ENCODE measurements around the gene IQCK. TPM values are rescaled to one million over a fixed set of nuclear protein-coding genes. Genes with fewer than 3 reads are reported as not detected.

The IQCK gene
- total and polyA plus RNA-seq, 8 donors = 3.5 to 100.0 (median 13.6) TPM

DNA sequence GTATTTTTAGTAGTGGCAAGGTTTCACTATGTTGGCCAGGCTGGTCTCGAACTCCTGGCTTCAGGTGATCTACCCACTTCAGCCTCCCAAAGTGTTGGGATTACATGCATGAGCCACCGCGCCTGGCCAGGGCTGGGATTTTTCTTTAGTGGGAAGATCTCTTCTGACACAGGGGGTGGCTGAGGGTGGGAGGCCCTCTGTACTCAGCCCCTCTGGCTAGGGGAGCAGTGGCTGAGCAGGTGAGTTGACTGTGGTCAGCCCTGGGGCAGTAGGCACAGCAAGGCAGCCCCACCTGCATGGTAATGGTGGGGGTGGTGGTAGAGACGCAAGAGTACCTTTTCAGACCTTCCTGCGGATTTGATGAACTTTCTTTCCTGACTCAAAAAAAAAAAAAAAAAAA is 178.9 kb downstream of the IQCK start:
- intact Hi-C loops (cut with DNase I; ENCODE audit: low total_unique reads) = no loop called here

DNA sequence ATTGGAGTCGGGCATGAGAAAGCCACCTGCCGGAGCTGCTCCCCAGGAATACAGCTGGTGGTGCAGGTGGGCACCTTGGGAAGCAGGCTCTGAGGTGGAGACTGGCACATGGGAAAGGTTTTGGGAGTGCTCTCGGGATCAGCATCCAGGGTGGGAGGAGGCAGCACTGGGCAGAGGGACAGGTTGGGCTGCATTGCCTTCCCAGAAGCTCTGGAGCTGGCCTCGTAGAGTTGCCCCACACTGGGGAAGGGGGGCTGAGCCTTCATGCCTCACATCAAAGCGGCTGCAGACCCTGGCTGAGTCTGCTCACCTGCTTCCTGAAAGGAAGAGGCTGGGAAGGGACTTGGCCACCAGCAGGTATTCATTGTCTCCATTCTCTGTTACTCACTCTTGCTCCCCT is 180.1 kb downstream of the IQCK start:
- Histone ChIP-seq H3K4me3 (no peak overlapping the region), H3K27me3 (peaks cover 0 to 15% (median 0%) of the 10 kb centered on the region in 3 donors), H3K27ac (no peak overlapping the region), H3K36me3 (no peaks in the 10 kb centered on the region), H3K9me3 (no peaks in the 10 kb centered on the region), H3K4me1 (no peaks in the 10 kb centered on the region)
- TF ChIP-seq EP300 (IDR thresholded peaks at IDR 0.05) (no peak), POLR2AphosphoS5 (IDR thresholded peaks at IDR 0.05) (no peak), POLR2A (IDR thresholded peaks at IDR 0.05) (no peak)
- TF ChIP-seq, protein P1, sequence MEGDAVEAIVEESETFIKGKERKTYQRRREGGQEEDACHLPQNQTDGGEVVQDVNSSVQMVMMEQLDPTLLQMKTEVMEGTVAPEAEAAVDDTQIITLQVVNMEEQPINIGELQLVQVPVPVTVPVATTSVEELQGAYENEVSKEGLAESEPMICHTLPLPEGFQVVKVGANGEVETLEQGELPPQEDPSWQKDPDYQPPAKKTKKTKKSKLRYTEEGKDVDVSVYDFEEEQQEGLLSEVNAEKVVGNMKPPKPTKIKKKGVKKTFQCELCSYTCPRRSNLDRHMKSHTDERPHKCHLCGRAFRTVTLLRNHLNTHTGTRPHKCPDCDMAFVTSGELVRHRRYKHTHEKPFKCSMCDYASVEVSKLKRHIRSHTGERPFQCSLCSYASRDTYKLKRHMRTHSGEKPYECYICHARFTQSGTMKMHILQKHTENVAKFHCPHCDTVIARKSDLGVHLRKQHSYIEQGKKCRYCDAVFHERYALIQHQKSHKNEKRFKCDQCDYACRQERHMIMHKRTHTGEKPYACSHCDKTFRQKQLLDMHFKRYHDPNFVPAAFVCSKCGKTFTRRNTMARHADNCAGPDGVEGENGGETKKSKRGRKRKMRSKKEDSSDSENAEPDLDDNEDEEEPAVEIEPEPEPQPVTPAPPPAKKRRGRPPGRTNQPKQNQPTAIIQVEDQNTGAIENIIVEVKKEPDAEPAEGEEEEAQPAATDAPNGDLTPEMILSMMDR (IDR thresholded peaks at IDR 0.05) = no peak
- intact Hi-C loops (cut with DNase I; ENCODE audit: low total_unique reads) = no loop called here
- 63 to 80% (median 73%) methylated on average over 4 to 5 of the region's 5 CpGs for WGBS, 5 donors
- no peak for DNase-seq

More for the DNA sequence above, 178.9 kb downstream of the IQCK start:
- no peak for DNase-seq
- Histone ChIP-seq H3K9me3 (no peaks in the 10 kb centered on the region), H3K27me3 (peaks cover 0 to 15% (median 0%) of the 10 kb centered on the region in 3 donors), H3K4me3 (no peak overlapping the region), H3K27ac (no peak overlapping the region), H3K4me1 (no peaks in the 10 kb centered on the region), H3K36me3 (no peaks in the 10 kb centered on the region)
- WGBS, 5 donors = 85 to 93% (median 88%) methylated on average over 5 of the region's 5 CpGs
- TF ChIP-seq EP300 (IDR thresholded peaks at IDR 0.05) (no peak), POLR2AphosphoS5 (IDR thresholded peaks at IDR 0.05) (no peak), POLR2A (IDR thresholded peaks at IDR 0.05) (no peak)
- TF ChIP-seq, protein P1 (IDR thresholded peaks at IDR 0.05) = no peak

DNA sequence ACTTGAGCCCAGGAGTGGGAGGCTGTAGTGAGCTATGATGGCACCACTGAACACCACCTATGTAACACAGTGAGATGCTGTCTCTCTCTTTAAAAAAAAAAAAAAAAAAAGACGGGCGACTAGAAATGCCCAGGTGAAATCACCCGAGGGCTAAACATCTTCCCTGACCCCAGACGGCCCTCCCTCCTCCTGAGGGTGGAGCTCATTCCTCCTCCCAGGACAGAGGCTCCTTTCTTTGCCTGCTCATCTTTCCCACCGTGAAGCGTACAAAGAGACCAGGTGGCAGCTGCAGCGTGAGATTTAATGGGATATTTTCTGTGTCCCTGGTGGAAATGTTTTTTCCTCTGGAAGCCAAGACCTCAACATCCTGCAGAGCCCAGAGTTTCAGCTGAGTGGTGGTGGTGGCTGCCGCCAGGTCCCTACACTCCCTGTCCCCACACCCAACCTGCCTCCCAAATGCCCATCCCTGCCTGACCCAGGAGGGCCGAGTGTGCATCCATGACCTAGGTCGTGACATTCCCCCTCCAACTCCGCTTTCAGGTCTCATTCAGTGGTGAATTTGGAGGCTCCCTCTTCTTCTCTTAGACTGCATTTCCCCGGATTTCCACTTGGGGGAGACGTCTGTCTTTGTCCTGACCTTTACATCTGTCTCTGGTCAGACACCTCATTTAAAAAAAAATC is 181.0 kb downstream of the IQCK start:
- Histone ChIP-seq H3K9me3 (no peaks in the 10 kb centered on the region), H3K27me3 (peaks cover 0 to 15% (median 0%) of the 10 kb centered on the region in 3 donors), H3K4me3 (no peak overlapping the region), H3K36me3 (no peaks in the 10 kb centered on the region), H3K4me1 (no peaks in the 10 kb centered on the region), H3K27ac (no peak overlapping the region)
- 16 to 18% (median 16%) methylated on average over 13 of the region's 13 CpGs for WGBS, 5 donors
- no peak for TF ChIP-seq EP300 (IDR thresholded peaks at IDR 0.05)
- TF ChIP-seq POLR2A (IDR thresholded peaks at IDR 0.05) = no peak
- TF ChIP-seq, protein P1 (IDR thresholded peaks at IDR 0.05) = peak in 5 of 7 experiments; percentile 33 to 73 (median 61)
- intact Hi-C loops (cut with DNase I; ENCODE audit: low total_unique reads) = no loop called here
- peak; percentile 46 to 72 for DNase-seq

DNA sequence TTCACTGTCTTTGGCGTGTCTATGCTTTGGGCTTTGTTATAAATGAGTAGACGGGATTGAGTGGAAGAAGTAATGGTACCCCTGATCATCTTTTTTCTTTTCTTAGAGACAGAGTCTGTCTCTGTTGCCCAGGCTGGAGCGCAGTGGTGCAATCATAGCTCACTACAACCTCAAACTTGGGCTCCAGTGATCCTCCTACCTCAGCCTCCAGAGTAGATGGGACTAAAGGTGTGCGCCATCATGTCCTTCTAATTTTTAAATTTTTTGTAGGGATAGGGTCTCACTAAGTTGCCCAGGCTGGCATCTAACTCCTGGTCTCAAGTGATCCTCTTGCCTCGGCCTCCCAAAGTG is 181.5 kb downstream of the IQCK start:
- Histone ChIP-seq H3K4me3 (no peak overlapping the region), H3K27ac (no peak overlapping the region), H3K36me3 (no peaks in the 10 kb centered on the region), H3K27me3 (peaks cover 0 to 15% (median 0%) of the 10 kb centered on the region in 3 donors), H3K9me3 (no peaks in the 10 kb centered on the region), H3K4me1 (no peaks in the 10 kb centered on the region)
- no peak for DNase-seq
- TF ChIP-seq, protein P1 (IDR thresholded peaks at IDR 0.05) = peak in 1 of 7 experiments; percentile 0
- TF ChIP-seq POLR2AphosphoS5 (IDR thresholded peaks at IDR 0.05) = no peak
- 55 to 66% (median 59%) methylated on average over 5 of the region's 5 CpGs for WGBS, 5 donors
- intact Hi-C loops (cut with DNase I; ENCODE audit: low total_unique reads) = no loop called here

All from stomach (tissue), 9 donors.